H1 (cell line): Measurements from ENCODE around the gene TTC28. TPM values are rescaled to one million over a fixed set of nuclear protein-coding genes. Genes with fewer than 3 reads are reported as not detected.

ENCODE experiments used
- CTCF ChIA-PET: fragments of 300-600 bp; sonication (Branson Sonifier 250); formaldehyde crosslinking; loops from one replicate; lab custom pipeline; 2021; ENCODE audit not compliant: partially characterized antibody; lab: Charles Lee
- POLR2A ChIA-PET: fragments of 300-600 bp; sonication (Branson Sonifier 250); formaldehyde crosslinking; loops from one replicate; lab custom pipeline; 2021; ENCODE audit warnings: inconsistent platforms; ENCODE audit not compliant: partially characterized antibody; lab: Charles Lee
- DNase-seq, 2 experiments: peaks; one replicate each; pipeline versions ENCODE4 v3.0.0 to v3.0.0-alpha.2; 2010 to 2022; ENCODE audit warnings: low spot score in 2 of 2, low read depth in 1 of 2, mixed read lengths in 1 of 2
- FAIRE-seq: peaks from 2 replicates; lab custom pipeline; 2011; peaks lifted over from hg19 to GRCh38; lab: Jason Lieb, UNC
- H2AFZ ChIP-seq: 2 replicates; pipeline ENCODE4 v1.8.1; 2012; ENCODE audit warnings: low read length, inconsistent platforms
- H2AK5ac ChIP-seq: 2 replicates; pipeline ENCODE4 v1.6.1; 2013; ENCODE audit warnings: low read depth, low read length
- H2BK120ac ChIP-seq: replicated peaks from 2 replicates; pipeline ENCODE3; 2013; ENCODE audit warnings: low read depth, low read length, inconsistent platforms
- H2BK12ac ChIP-seq: 2 replicates; pipeline ENCODE4 v1.6.1; 2013; ENCODE audit warnings: low read depth, low read length
- H2BK15ac ChIP-seq: 2 replicates; pipeline ENCODE4 v1.6.1; 2013; ENCODE audit warnings: low read length
- H2BK20ac ChIP-seq: 2 replicates; pipeline ENCODE4 v1.6.1; 2013; ENCODE audit warnings: low read length
- H2BK5ac ChIP-seq: 2 replicates; pipeline ENCODE4 v1.6.1; 2013; ENCODE audit warnings: low read depth, low read length
- H3K14ac ChIP-seq: 2 replicates; pipeline ENCODE4 v1.6.1; 2013; ENCODE audit warnings: inconsistent platforms; ENCODE audit not compliant: insufficient read length
- H3K18ac ChIP-seq: 2 replicates; pipeline ENCODE4 v1.6.1; 2013; ENCODE audit warnings: low read length; ENCODE audit errors: extremely low read depth
- H3K23ac ChIP-seq: 2 replicates; pipeline ENCODE4 v1.6.1; 2013; ENCODE audit warnings: inconsistent platforms; ENCODE audit not compliant: insufficient read length
- H3K23me2 ChIP-seq: 2 replicates; pipeline ENCODE4 v1.6.1; 2013; ENCODE audit warnings: low read depth, low read length
- H3K27ac ChIP-seq: 2 replicates; pipeline ENCODE4 v1.6.1; 2011; ENCODE audit warnings: low read depth, low read length, inconsistent platforms
- H3K27me3 ChIP-seq, 4 experiments: replicated peaks in 1 of 4; 1 replicate in 1 of 4; 2 replicates in 3 of 4; pipeline versions ENCODE4 v1.6.1 to v1.8.1; 2011 to 2013; ENCODE audit warnings: low read length in 3 of 4, mild to moderate bottlenecking in 3 of 4, inconsistent platforms in 2 of 4, mixed read lengths in 2 of 4, moderate library complexity in 1 of 4; ENCODE audit not compliant: control insufficient read depth in 3 of 4, insufficient read depth in 3 of 4; ENCODE audit errors: extremely low read depth in 1 of 4
- H3K36me3 ChIP-seq, 4 experiments: 2 replicates each; pipeline versions ENCODE4 v1.6.1 to v1.8.1; 2011 to 2013; ENCODE audit warnings: mild to moderate bottlenecking in 4 of 4, low read length in 3 of 4, moderate library complexity in 2 of 4, control low read depth in 1 of 4, inconsistent platforms in 1 of 4; ENCODE audit not compliant: insufficient read depth in 4 of 4, control insufficient read depth in 2 of 4
- H3K4ac ChIP-seq: replicated peaks from 2 replicates; pipeline ENCODE3; 2013; ENCODE audit warnings: low read length, low read depth, mixed read lengths, inconsistent platforms; ENCODE audit not compliant: insufficient read length
- H3K4me1 ChIP-seq, 4 experiments: replicated peaks in 1 of 4; 1 replicate in 1 of 4; 2 replicates in 3 of 4; pipeline versions ENCODE4 v1.6.1 to v1.8.1; 2011 to 2013; ENCODE audit warnings: low read length in 3 of 4, inconsistent platforms in 2 of 4, mixed read lengths in 1 of 4; ENCODE audit not compliant: insufficient read depth in 4 of 4, control insufficient read depth in 3 of 4
- H3K4me2 ChIP-seq, 2 experiments: 2 replicates each; pipeline versions ENCODE4 v1.6.1 to v1.8.1; 2011 to 2013; ENCODE audit warnings: low read depth in 2 of 2, low read length in 2 of 2, control low read depth in 1 of 2, inconsistent platforms in 1 of 2, mild to moderate bottlenecking in 1 of 2; ENCODE audit not compliant: insufficient read depth in 1 of 2
- H3K4me3 ChIP-seq, 4 experiments: fragments of 200-600, 300-600 bp in 1 of 4; sonication (generic), shearing (Covaris generic), sonication (Bioruptor Twin) in 1 of 4; 2 replicates each; pipeline versions ENCODE4 v1.5.1 to v1.8.1; 2011 to 2016; ENCODE audit warnings: low read length in 4 of 4, low read depth in 3 of 4, control low read depth in 2 of 4, inconsistent platforms in 2 of 4, mild to moderate bottlenecking in 2 of 4, mixed read lengths in 1 of 4, moderate library complexity in 1 of 4; ENCODE audit not compliant: insufficient read depth in 2 of 4; ENCODE audit errors: extremely low read depth in 1 of 4
- H3K56ac ChIP-seq: replicated peaks from 2 replicates; pipeline ENCODE3; 2013; ENCODE audit warnings: low read depth, mild to moderate bottlenecking, mixed read lengths, low read length, inconsistent platforms; ENCODE audit not compliant: insufficient read length
- H3K79me1 ChIP-seq: 2 replicates; pipeline ENCODE4 v1.6.1; 2013; ENCODE audit warnings: low read depth, low read length, control low read depth
- H3K79me2 ChIP-seq, 2 experiments: 2 replicates each; pipeline versions ENCODE4 v1.6.1 to v1.8.1; 2012 to 2013; ENCODE audit warnings: low read length in 2 of 2, mild to moderate bottlenecking in 2 of 2, inconsistent platforms in 1 of 2; ENCODE audit not compliant: insufficient read depth in 2 of 2, control insufficient read depth in 1 of 2
- H3K9ac ChIP-seq, 4 experiments: replicated peaks in 1 of 4; 1 replicate in 1 of 4; 2 replicates in 3 of 4; pipeline versions ENCODE4 v1.6.1 to v1.8.1; 2011 to 2013; ENCODE audit warnings: low read depth in 3 of 4, low read length in 3 of 4, control low read depth in 2 of 4, mild to moderate bottlenecking in 2 of 4, moderate library complexity in 2 of 4, inconsistent platforms in 1 of 4; ENCODE audit errors: extremely low read depth in 1 of 4
- H3K9me3 ChIP-seq, 2 experiments: 2 replicates each; pipeline versions ENCODE4 v1.6.1 to v1.8.1; 2012 to 2013; ENCODE audit warnings: mild to moderate bottlenecking in 2 of 2, moderate library complexity in 2 of 2, control low read depth in 1 of 2, inconsistent platforms in 1 of 2, low read depth in 1 of 2, low read length in 1 of 2, mixed read lengths in 1 of 2; ENCODE audit not compliant: insufficient read depth in 2 of 2
- H4K20me1 ChIP-seq, 2 experiments: replicated peaks in 1 of 2; 2 replicates each; pipeline versions ENCODE3 to v1.8.1; 2011 to 2013; ENCODE audit warnings: inconsistent platforms in 2 of 2, low read length in 2 of 2, mild to moderate bottlenecking in 1 of 2; ENCODE audit not compliant: insufficient read depth in 2 of 2, control insufficient read depth in 1 of 2
- H4K5ac ChIP-seq: 2 replicates; pipeline ENCODE4 v1.6.1; 2013; ENCODE audit warnings: low read length, low read depth, mixed read lengths, inconsistent platforms; ENCODE audit not compliant: insufficient read length
- H4K8ac ChIP-seq: 2 replicates; pipeline ENCODE4 v1.8.0; 2013; ENCODE audit warnings: mild to moderate bottlenecking, moderate library complexity, low read length, inconsistent platforms; ENCODE audit not compliant: insufficient read depth; ENCODE audit errors: extremely low read depth
- H4K91ac ChIP-seq: replicated peaks from 2 replicates; pipeline ENCODE3; 2013; ENCODE audit warnings: low read length, mixed read lengths, inconsistent platforms; ENCODE audit not compliant: insufficient read length
- ATF3 ChIP-seq: IDR thresholded peaks from 2 replicates; pipeline ENCODE4 v1.6.1; 2011; ENCODE audit warnings: low read depth, mild to moderate bottlenecking, low read length; ENCODE audit not compliant: insufficient read depth
- BRCA1 ChIP-seq: IDR thresholded peaks from 2 replicates; pipeline ENCODE4 v1.6.1; 2012; ENCODE audit warnings: low read depth, low read length, improper control_type of control experiment
- CREB1 ChIP-seq: IDR thresholded peaks from 2 replicates; pipeline ENCODE4 v1.6.1; 2012; ENCODE audit warnings: inconsistent platforms
- JUND ChIP-seq: IDR thresholded peaks from 2 replicates; pipeline ENCODE4 v1.6.1; 2011; ENCODE audit warnings: mild to moderate bottlenecking, improper control_type of control experiment, low read length
- SIN3A ChIP-seq, 2 experiments: IDR thresholded peaks in 1 of 2; conservative IDR thresholded peaks in 1 of 2; 2 replicates each; pipeline ENCODE4 v1.6.1; 2011 to 2012; ENCODE audit warnings: low read length in 2 of 2, improper control_type of control experiment in 1 of 2, low read depth in 1 of 2, mild to moderate bottlenecking in 1 of 2
- TBP ChIP-seq: IDR thresholded peaks from 2 replicates; pipeline ENCODE4 v1.6.1; 2011; ENCODE audit warnings: low read depth, low read length, improper control_type of control experiment
- ZNF274 ChIP-seq: IDR thresholded peaks from 2 replicates; pipeline ENCODE4 v1.7.0; 2012; ENCODE audit warnings: low read length, borderline replicate concordance; ENCODE audit errors: extremely low read depth
- WGBS, 2 experiments: shearing (Covaris generic) in 1 of 2; methylation state at CpG; one replicate each; pipeline versions ENCODE4 v1.1.6 to v1.1.7; 2013 to 2015; ENCODE audit warnings: low lambda C conversion rate in 2 of 2, mixed read lengths in 2 of 2, inconsistent platforms in 1 of 2, low coverage in 1 of 2, missing lambda C conversion rate in 1 of 2; ENCODE audit not compliant: insufficient replicate concordance in 2 of 2, insufficient coverage in 1 of 2, insufficient read length in 1 of 2; ENCODE audit errors: extremely low coverage in 1 of 2, missing lambda C conversion rate in 1 of 2; 5-methylcytosine and 5-hydroxymethylcytosine counted together
- polyA plus RNA-seq, 7 experiments: library from polyadenylated mRNA; depleted of rRNA in 3 of 7; stranded (reverse) in 5 of 7; unstranded in 2 of 7; fragments of >200 nt in 5 of 7; fragments of 200-250 nt in 2 of 7; gene quantifications; 1 replicate in 5 of 7; 2 replicates in 1 of 7; 4 replicates in 1 of 7; pipeline versions ENCODE4 v1.2.1 to v1.2.3, GENCODE V29; 2011 to 2013; ENCODE audit warnings: missing spikeins in 2 of 7, mixed read lengths in 2 of 7
- total RNA-seq: library from RNA; stranded (reverse); fragmentation: NEBNext Ultra II Directional; extraction: Animal tissue kit (Norgen Biotek cat#: 25700); gene quantifications from 2 replicates; pipeline ENCODE4 v1.2.1, GENCODE V29; 2021

Gene TTC28
- total and polyA plus RNA-seq, 2 of the 8 experiments (the other 6 are each of a cell fraction or from before 2014, with no cell fraction given): 2.6 to 12.6 TPM

DNA sequence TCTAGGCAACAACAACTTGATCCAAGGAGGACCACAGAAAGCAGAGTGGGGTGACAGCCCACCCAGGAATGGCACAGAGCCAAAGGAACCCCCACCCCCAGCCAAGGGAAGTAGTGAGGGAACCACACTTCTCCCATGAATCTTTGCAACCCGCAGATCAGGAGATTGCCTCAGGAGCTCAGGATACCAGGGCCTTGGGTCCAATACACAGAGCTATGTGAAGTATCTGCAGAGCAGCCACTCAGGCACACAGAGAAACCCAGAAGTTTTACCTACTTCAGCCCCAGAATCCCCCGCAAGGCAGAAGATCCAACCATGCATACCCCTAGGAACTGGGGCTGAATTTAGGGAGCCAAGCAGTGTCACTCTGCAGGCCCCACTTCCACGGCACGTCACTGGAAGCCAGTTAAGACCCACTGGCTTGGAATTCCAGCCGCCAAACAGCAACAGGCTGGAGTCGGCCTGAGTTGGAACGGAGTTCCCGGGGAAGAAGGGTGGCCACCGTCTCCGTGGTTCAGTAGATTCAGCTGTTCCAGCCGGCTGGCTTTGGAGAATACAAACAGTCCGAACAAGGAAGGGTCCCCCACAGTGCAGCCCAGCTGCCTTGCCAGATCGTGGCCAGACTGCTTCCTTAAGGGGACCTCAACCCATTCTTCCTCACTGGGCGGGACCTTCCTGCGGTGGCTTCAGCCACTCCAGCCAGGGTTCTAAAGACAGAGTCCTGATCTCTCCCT lies 174.1 kb downstream of the TTC28 start:
- CTCF ChIA-PET: interaction anchor here (0.6 to 2.1 kb wide), 2 partner anchors 435 to 486 kb away, joined by 3 to 4 read pairs; no protein-coding TSS in a partner anchor
- H3K14ac ChIP-seq: no peak overlapping the region
- no peak overlapping the region; the same call in 1 of the 2 replicates for H3K18ac ChIP-seq
- no peak overlapping the region for H2BK20ac ChIP-seq
- no peak overlapping the region for H3K23ac ChIP-seq
- H3K79me2 ChIP-seq: no peaks in the 10 kb centered on the region
- H4K91ac ChIP-seq: no peak overlapping the region
- H3K79me1 ChIP-seq: no peaks in the 10 kb centered on the region
- no peak overlapping the region for H3K4ac ChIP-seq
- POLR2A ChIA-PET: no interaction called here
- H3K9ac ChIP-seq: no peak overlapping the region
- H3K9me3 ChIP-seq: no peaks in the 10 kb centered on the region
- H4K20me1 ChIP-seq: no peaks in the 10 kb centered on the region
- no peak overlapping the region for H2AFZ ChIP-seq
- H2BK120ac ChIP-seq: no peak overlapping the region
- no peak overlapping the region for H4K8ac ChIP-seq
- H2BK15ac ChIP-seq: no peak overlapping the region
- H3K36me3 ChIP-seq: no peaks in the 10 kb centered on the region
- H3K23me2 ChIP-seq: no peaks in the 10 kb centered on the region
- H3K4me1 ChIP-seq: no peaks in the 10 kb centered on the region
- H3K4me3 ChIP-seq: no peak overlapping the region
- no peak overlapping the region for H3K27ac ChIP-seq
- no peak overlapping the region; the same call in 1 of the 2 replicates for H2BK12ac ChIP-seq
- no peak for TF ChIP-seq SIN3A (conservative IDR thresholded peaks at IDR 0.05 in 1 of 2, IDR thresholded peaks at IDR 0.05 in 1 of 2; ENCODE audit: low read depth in 1 of 2, low read length in 2 of 2)
- TF ChIP-seq BRCA1: no peak
- TF ChIP-seq ATF3: no peak
- TF ChIP-seq CREB1: no peak
- no peak for TF ChIP-seq JUND
- no peak for TF ChIP-seq TBP
- TF ChIP-seq ZNF274: no peak
- no peaks in the 10 kb centered on the region for H3K27me3 ChIP-seq
- H2AK5ac ChIP-seq: no peak overlapping the region
- FAIRE-seq (no peak), DNase-seq (no peak)
- WGBS, 2 experiments: 90% methylated on average over 15 of the region's 15 CpGs; no CpG with 5 or more reads in 1 of the 2 experiments
- H3K4me2 ChIP-seq: no peak overlapping the region
- no peak overlapping the region for H3K56ac ChIP-seq
- H4K5ac ChIP-seq: no peak overlapping the region
- H2BK5ac ChIP-seq: no peak overlapping the region
